ENCODE results near the gene DISP2. TPM values are rescaled to one million over a fixed set of nuclear protein-coding genes. Genes with fewer than 3 reads are reported as not detected.

DISP2 gene
- total RNA-seq, 1 experiment from 2014 or later, result 1.3 TPM

DNA sequence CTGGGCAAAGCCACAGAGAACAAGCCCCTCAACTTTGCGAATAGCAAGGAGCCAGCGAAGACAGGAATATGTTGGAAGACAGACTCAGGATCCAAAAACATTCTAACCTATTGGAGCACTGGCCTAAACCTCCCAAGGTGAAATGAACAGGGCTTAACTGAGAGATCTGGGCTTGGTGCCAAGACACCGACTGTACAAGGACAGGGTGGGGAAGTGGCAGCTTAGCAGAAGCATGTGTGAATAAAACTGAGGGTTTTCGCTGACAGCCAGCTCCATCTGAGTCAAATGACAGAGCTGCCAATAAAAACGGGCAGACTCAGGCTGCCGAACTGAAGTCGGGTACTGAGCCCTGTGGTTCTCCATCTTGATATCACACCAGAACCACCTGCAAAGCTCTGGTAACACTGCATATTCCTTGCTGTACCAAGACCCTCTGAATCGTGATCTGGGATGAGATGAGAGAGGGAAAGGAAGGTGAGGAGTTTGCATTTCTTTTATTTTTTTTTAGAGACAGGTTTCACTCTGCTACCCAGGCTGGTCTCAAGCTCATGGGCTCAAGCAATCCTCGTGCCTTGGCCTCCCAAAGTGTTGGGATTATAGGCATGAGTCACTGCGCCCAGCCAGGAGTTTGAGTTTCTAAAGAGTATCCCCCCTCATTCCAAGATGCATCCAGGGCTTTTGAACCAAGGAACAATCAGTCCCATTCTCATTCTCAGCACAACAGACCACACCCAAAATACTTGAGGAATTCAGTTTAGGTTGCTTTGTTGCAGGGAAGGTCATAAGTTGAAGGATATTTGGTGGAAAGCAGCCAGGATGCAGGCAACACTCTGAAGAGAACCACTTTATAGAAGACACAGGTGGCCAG lies 44.3 kb upstream of the DISP2 start:
- Histone ChIP-seq H3K4me1 (ENCODE audit: insufficient read depth, low read length) (no peaks in the 10 kb centered on the region; the same call in 1 of the 2 replicates), H4K20me1 (ENCODE audit: control insufficient read depth, insufficient read depth, insufficient read length) (no peaks in the 10 kb centered on the region), H4K5ac (ENCODE audit: insufficient read length, low read depth, low read length) (no peak overlapping the region), H4K8ac (replicated peaks; ENCODE audit: insufficient read length, low read depth, low read length) (no peak overlapping the region), H2AFZ (ENCODE audit: low read length) (no peak overlapping the region), H3K27me3 (ENCODE audit: insufficient read depth, low read length) (no peaks in the 10 kb centered on the region), H3K18ac (ENCODE audit: insufficient read length, low read depth, low read length) (no peak overlapping the region), H3K4ac (ENCODE audit: low read depth, low read length) (no peak overlapping the region), H3K4me2 (ENCODE audit: insufficient read depth, insufficient read length, low read length) (no peak overlapping the region), H3K14ac (ENCODE audit: insufficient read depth, low read length) (no peak overlapping the region), H2AK5ac (ENCODE audit: insufficient read length, low read length) (no peak overlapping the region), H3K9me3 (ENCODE audit: control insufficient read depth, low read depth, low read length) (no peaks in the 10 kb centered on the region), H2BK15ac (ENCODE audit: low read depth, low read length) (no peak overlapping the region), H3K56ac (ENCODE audit: insufficient read length, low read depth, low read length) (no peak overlapping the region), H3K23me2 (ENCODE audit: insufficient read length, low read depth, low read length, poor library complexity, severe bottlenecking) (no peaks in the 10 kb centered on the region), H3K9ac (ENCODE audit: extremely low read depth, insufficient read length, low read length) (no peak overlapping the region), H4K91ac (ENCODE audit: insufficient read length, low read depth, low read length) (no peak overlapping the region), H3K79me1 (ENCODE audit: insufficient read depth, low read depth, low read length, poor library complexity, severe bottlenecking) (no peaks in the 10 kb centered on the region), H2BK120ac (ENCODE audit: low read depth, low read length, poor library complexity, severe bottlenecking) (no peak overlapping the region), H2BK12ac (ENCODE audit: insufficient read length, low read depth, low read length) (no peak overlapping the region), H3K23ac (ENCODE audit: insufficient read length, low read depth, low read length) (no peak overlapping the region), H2BK5ac (ENCODE audit: insufficient read length, low read length) (no peak overlapping the region), H3T11ph (ENCODE audit: low read length) (no peak overlapping the region), H3K27ac (ENCODE audit: insufficient read length, low read depth, low read length) (no peak overlapping the region), H3K79me2 (ENCODE audit: insufficient read depth, low read length) (no peaks in the 10 kb centered on the region), H2BK20ac (ENCODE audit: low read depth, low read length, poor library complexity, severe bottlenecking) (no peak overlapping the region)
- Mint-ChIP-seq H3K27ac (no peak overlapping the region; a peak in 1 of 7 replicates), H3K4me1 (peaks cover 16 to 20% of the 10 kb centered on the region in 2 experiments), H3K9me3 (no peaks in the 10 kb centered on the region; a peak in 1 of 5 replicates), H3K4me3 (no peak overlapping the region), H3K36me3 (ENCODE audit: insufficient read depth in 1 of 3, low read depth in 3 of 3) (no peaks in the 10 kb centered on the region), H3K27me3 (ENCODE audit: low read depth) (peaks cover 67% of the 10 kb centered on the region)
- TF ChIP-seq, protein P1, sequence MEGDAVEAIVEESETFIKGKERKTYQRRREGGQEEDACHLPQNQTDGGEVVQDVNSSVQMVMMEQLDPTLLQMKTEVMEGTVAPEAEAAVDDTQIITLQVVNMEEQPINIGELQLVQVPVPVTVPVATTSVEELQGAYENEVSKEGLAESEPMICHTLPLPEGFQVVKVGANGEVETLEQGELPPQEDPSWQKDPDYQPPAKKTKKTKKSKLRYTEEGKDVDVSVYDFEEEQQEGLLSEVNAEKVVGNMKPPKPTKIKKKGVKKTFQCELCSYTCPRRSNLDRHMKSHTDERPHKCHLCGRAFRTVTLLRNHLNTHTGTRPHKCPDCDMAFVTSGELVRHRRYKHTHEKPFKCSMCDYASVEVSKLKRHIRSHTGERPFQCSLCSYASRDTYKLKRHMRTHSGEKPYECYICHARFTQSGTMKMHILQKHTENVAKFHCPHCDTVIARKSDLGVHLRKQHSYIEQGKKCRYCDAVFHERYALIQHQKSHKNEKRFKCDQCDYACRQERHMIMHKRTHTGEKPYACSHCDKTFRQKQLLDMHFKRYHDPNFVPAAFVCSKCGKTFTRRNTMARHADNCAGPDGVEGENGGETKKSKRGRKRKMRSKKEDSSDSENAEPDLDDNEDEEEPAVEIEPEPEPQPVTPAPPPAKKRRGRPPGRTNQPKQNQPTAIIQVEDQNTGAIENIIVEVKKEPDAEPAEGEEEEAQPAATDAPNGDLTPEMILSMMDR (conservative IDR thresholded peaks at IDR 0.05), result no peak
- no peak for DNase-seq
- WGBS (ENCODE audit: extremely low coverage, insufficient read length, low lambda C conversion rate), result no CpG with 5 or more reads among the region's 10 CpGs
